Activated CD8-positive, alpha-beta memory T cell treated with anti-CD3 and anti-CD28 coated beads, Interleukin-2, amount 10 ng/mL, durations not matched to agents 7 days and 5 days (primary cell): ENCODE data around the gene ZBTB17. TPM values are rescaled to one million over a fixed set of nuclear protein-coding genes. Genes with fewer than 3 reads are reported as not detected.
"Not testable (repeated sequence)": the region's sequence is repeated elsewhere in the genome, so short reads cannot be mapped to it uniquely, and the experiment has no call there.

ENCODE experiments used
- ATAC-seq: fragments of 150-1000 bp; cut with Tn5 transposase; one replicate; pipeline ENCODE4 v1.10.0; 2021; ENCODE audit warnings: moderate library complexity
- CTCF ChIA-PET: fragments of 350-600 bp; sonication (Branson Sonifier 250); formaldehyde crosslinking; loops from one replicate; lab custom pipeline; 2021; ENCODE audit warnings: antibody characterized with exemption; lab: Charles Lee
- DNase-seq: peaks from one replicate; pipeline ENCODE4 v3.0.0-alpha.2; 2020
- H3K27ac Mint-ChIP-seq: one replicate; pipeline ENCODE4 v1.8.0; 2021; ENCODE audit warnings: mild to moderate bottlenecking, mixed read lengths
- H3K27me3 Mint-ChIP-seq: one replicate; pipeline ENCODE4 v1.8.0; 2021; ENCODE audit warnings: mixed read lengths
- H3K36me3 Mint-ChIP-seq: one replicate; pipeline ENCODE4 v1.8.0; 2021; ENCODE audit warnings: mild to moderate bottlenecking, mixed read lengths
- H3K4me1 Mint-ChIP-seq: one replicate; pipeline ENCODE4 v1.8.0; 2021; ENCODE audit warnings: mixed read lengths
- H3K4me3 Mint-ChIP-seq: one replicate; pipeline ENCODE4 v1.8.0; 2021; ENCODE audit warnings: mild to moderate bottlenecking, moderate library complexity, mixed read lengths
- H3K9me3 Mint-ChIP-seq: one replicate; pipeline ENCODE4 v1.8.0; 2022; ENCODE audit warnings: low read depth, mixed read lengths
- total RNA-seq, 2 experiments: library from RNA; stranded (reverse); gene quantifications; one replicate each; pipeline ENCODE4 v1.2.3, GENCODE V29; 2021

Gene ZBTB17
- total RNA-seq, 2 experiments from 2014 or later = 55.8 to 68.8 TPM

DNA sequence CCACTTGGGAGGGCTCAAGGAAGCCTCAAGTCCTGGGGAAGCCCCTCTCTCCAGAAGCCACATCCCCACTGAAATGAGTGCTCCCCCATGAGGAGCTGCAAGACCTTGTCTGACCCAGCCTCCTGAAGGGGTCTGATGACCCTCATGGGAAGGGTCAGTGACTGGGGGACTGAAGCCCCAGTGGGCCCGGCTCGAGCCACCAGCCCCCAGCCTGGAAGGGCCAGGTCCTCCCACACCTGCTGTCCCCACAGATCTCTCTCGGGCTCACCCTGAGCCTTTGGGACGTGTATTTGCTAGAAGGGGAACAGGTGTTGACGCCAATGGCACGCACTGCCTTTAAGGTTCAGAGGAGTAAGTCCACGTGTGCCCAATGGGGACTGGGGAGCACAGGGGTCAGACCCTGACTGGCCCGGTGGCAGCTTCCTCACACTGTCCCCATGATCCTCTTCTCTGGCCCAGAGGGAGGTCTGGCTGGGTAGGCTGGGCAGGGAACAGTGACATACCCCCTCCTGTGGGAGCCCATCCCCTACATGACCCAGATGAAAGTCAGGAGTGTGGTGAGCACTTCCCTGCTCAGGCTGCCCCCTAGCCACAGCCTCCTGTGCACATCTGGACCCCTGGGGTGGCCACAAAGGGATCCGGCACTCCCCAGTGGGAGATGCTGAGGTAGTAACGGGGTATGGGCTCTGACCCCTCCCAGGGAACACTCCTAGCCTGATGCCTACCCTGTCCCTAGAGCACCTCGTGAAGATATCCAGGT, 15.7 kb upstream of the ZBTB17 start:
- no peaks in the 10 kb centered on the region for H3K36me3 Mint-ChIP-seq
- no peak for DNase-seq
- CTCF ChIA-PET = no interaction called here
- H3K4me3 Mint-ChIP-seq = no peak overlapping the region
- no peaks in the 10 kb centered on the region for H3K4me1 Mint-ChIP-seq
- no peak for ATAC-seq
- H3K27me3 Mint-ChIP-seq = peaks cover 4% of the 10 kb centered on the region
- no peaks in the 10 kb centered on the region for H3K9me3 Mint-ChIP-seq
- H3K27ac Mint-ChIP-seq = no peak overlapping the region

DNA sequence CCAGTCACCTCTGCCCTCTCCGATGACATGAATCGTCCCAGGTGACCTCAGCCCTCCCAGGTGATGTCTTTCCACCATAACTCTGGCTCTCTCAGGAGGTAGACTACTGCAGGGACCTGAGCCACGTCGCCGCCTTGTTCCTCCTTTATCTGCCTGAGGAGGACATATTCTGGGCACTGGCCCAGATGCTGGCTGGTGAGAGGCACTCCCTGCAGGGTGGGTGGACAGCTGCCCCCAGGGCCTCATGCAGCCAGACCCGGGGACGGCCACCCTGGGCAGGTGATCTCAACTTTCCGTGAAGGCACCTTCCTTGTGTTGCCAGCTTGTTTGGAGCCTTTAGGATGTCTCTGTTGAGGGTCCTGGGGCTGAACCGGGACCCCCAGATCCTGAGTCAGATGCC, 13.9 kb upstream of the ZBTB17 start:
- no peak overlapping the region for H3K4me3 Mint-ChIP-seq
- H3K4me1 Mint-ChIP-seq = no peaks in the 10 kb centered on the region
- H3K27me3 Mint-ChIP-seq = peaks cover 4% of the 10 kb centered on the region
- no peaks in the 10 kb centered on the region for H3K36me3 Mint-ChIP-seq
- no peak overlapping the region for H3K27ac Mint-ChIP-seq
- CTCF ChIA-PET = interaction anchor here (1.6 kb wide), 1 partner anchor 174 kb away, joined by 7 read pairs; no protein-coding TSS in a partner anchor
- no peaks in the 10 kb centered on the region for H3K9me3 Mint-ChIP-seq
- DNase-seq (no peak), ATAC-seq (no peak)

DNA sequence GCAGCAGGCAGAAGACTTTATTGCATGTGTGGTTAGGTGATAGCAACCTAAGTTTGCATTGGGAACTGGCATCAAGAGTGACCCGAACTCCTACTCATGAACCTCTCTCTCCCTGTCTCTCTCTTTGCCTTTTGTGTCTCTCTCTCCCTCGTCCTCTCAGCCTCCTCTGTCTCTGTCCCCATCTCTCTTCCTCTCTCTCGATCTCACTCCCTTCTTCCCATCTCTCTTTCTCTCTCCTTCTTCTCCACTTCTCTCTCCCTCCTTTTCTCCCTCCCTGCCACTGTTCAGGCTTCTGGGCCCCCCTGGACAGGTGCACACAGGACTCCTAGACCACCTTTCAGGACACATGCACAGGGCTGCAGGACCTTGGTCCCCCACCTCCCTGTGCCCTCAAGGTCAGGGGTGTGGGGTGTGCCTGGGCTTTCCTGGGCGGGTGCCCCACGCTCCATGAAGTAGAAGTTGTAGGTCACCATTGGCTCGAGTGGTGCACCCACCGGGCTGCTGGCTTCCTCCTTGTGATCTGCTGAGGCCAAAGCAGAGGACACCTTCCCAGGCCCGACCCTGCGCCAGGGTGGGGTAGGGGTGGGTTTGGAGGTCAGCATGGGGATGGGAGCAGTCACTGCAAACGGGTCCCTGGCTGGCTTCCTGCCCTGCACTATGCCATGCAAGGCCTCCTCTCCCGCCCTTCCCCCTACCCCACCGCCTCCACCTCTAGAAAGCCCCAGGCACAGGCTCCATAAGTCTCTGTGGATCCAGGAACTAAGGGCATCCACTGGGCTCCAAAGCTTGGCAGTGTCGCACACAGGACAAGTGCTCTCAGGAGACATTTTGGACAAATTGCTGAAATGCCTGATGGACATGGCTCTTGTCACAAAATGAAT, 13.2 kb upstream of the ZBTB17 start:
- Mint-ChIP-seq H3K36me3 (no peaks in the 10 kb centered on the region), H3K4me1 (no peaks in the 10 kb centered on the region), H3K27me3 (peaks cover 4% of the 10 kb centered on the region), H3K4me3 (no peak overlapping the region), H3K9me3 (no peaks in the 10 kb centered on the region), H3K27ac (no peak overlapping the region)
- CTCF ChIA-PET = interaction anchor here (1.6 kb wide), 1 partner anchor 173 kb away, joined by 7 read pairs; no protein-coding TSS in a partner anchor
- no peak for ATAC-seq
- no peak for DNase-seq

DNA sequence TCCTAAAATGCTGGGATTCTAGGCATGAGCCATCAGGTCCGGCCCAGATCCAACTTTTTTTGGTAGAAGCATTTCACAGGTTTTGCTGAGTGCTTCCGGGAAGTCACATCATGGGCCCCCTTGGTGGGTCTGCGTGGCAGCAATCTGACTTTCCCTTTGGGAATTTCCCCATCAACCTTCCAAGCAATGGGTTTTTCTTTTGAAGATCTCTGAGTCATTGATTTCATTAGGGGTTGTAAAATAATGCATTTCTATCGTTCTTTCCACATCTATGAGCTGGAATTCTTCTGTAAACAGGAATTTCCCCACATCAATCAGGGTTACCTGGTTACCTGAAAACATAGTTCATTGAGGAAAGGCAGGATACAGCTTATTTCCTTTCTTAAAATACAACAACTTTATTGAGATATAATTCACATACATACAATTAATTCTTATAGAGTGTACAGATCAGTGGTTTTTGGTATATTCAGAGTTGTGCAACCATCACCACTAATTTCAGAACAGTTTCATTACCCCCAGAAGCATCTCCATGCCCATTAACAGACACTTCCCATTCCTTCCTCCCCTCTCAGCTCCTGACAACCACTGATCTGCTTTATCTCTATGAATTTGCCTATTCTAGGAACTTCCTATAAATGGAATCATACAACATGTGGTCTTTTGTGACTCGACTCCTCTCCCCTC, 9.9 kb upstream of the ZBTB17 start:
- H3K27me3 Mint-ChIP-seq = peaks cover 6% of the 10 kb centered on the region
- CTCF ChIA-PET = interaction anchor here (0.5 to 1.3 kb wide), 2 partner anchors 138 to 152 kb away, joined by 3 to 4 read pairs; partner anchors contain the start of gene SPEN
- DNase-seq = no peak
- no peak overlapping the region for H3K27ac Mint-ChIP-seq
- ATAC-seq = no peak
- no peaks in the 10 kb centered on the region for H3K9me3 Mint-ChIP-seq
- peaks cover 1% of the 10 kb centered on the region for H3K4me1 Mint-ChIP-seq
- H3K4me3 Mint-ChIP-seq = no peak overlapping the region
- no peaks in the 10 kb centered on the region for H3K36me3 Mint-ChIP-seq

DNA sequence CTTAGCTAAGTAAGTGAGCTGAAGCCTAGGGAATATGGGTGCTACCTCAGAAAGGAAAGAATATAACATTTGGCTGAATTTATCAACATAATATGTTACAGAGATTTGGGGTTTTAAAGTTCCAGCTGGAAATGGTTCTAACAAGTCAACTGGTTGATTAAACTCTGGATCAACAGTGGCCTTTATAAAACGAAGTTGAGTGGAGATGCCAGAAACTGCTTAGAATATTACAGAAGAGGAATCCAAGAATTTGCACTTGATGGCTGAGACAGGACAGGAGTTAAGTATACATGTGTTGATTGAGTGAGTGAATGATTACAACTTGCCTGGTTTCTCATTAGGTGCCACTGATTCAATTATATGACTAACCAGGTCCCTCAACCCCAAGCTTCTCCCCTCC, 7.4 kb upstream of the ZBTB17 start:
- H3K27me3 Mint-ChIP-seq = peaks cover 2% of the 10 kb centered on the region
- no peak overlapping the region for H3K4me3 Mint-ChIP-seq
- DNase-seq (no peak), ATAC-seq (no peak)
- CTCF ChIA-PET = interaction anchor here (0.7 kb wide), 1 partner anchor 8 kb away, joined by 3 read pairs; no protein-coding TSS in a partner anchor
- peaks cover 1% of the 10 kb centered on the region for H3K4me1 Mint-ChIP-seq
- no peak overlapping the region for H3K27ac Mint-ChIP-seq
- no peaks in the 10 kb centered on the region for H3K9me3 Mint-ChIP-seq
- no peaks in the 10 kb centered on the region for H3K36me3 Mint-ChIP-seq

DNA sequence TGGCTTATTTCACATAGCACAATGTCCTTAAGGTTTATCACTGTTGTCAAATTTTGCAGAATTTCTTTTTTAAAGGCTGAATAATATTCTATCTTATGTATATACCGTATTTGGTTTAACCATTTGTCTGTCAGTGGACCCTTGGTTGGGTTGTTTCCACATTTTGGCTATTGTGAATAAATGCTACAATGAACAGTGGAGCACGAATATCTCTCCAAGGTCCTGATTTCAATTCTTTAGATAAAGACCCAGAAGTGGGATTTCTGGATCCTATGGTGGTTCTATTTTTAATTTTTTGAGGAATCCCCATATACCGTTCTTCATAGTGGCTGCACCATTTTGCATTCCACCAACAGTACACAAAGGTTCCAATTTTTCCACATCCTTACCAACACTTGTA, 5.8 kb upstream of the ZBTB17 start:
- no peak overlapping the region for H3K4me3 Mint-ChIP-seq
- no peak for DNase-seq
- no peaks in the 10 kb centered on the region for H3K36me3 Mint-ChIP-seq
- H3K9me3 Mint-ChIP-seq = no peaks in the 10 kb centered on the region
- H3K27ac Mint-ChIP-seq = no peak overlapping the region
- H3K4me1 Mint-ChIP-seq = peaks cover 3% of the 10 kb centered on the region
- no peak for ATAC-seq
- CTCF ChIA-PET = no interaction called here
- peaks cover 2% of the 10 kb centered on the region for H3K27me3 Mint-ChIP-seq

DNA sequence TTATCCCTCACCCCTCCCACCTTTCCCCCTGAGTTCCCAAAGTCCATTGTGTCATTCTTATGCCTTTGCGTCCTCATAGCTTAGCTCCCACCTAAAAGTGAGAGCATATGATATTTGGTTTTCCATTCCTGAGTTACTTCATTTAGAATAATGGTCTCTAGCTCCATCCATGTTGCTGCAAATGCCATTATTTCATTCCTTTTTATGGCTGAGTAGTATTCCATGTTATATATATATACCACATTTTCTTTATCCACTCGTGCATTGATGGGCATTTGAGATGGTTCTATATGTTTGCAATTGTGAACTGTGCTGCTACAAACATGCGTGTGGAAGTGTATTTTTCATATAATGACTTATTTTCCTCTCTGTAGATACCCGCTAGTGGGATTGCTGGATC, 2.0 kb upstream of the ZBTB17 start:
- H3K27ac Mint-ChIP-seq, H3K9me3 Mint-ChIP-seq, H3K27me3 Mint-ChIP-seq, DNase-seq, H3K36me3 Mint-ChIP-seq, H3K4me3 Mint-ChIP-seq, CTCF ChIA-PET, ATAC-seq: not testable (repeated sequence)
- peaks cover 22% of the 10 kb centered on the region for H3K4me1 Mint-ChIP-seq

DNA sequence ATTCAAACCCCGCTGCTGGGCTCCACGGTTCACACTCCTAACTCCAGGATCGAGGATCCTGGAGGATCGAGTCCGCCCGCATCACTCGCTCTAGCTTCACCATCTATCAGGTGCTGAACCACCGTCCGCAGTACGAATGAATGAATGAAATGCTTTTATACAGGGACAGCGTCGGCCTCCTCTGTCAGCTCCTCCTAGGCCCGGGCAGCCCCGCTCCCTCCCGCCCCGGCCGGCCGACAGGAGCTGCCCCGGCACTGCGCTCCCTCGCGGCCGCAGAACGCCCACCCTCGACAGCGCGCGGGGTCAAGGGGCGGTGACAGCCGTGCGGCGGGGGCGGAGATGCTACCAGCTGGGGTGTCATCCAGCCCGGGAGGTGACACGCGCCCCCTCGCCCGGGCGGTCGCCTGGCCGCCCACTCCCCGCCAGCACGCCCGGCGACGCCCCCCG, 520 bp downstream of the ZBTB17 start:
- H3K27me3 Mint-ChIP-seq = no peaks in the 10 kb centered on the region
- DNase-seq (peak; percentile 85), ATAC-seq (peak; percentile 85)
- peaks cover 25% of the 10 kb centered on the region for H3K36me3 Mint-ChIP-seq
- CTCF ChIA-PET = interaction anchor here (0.9 to 2.8 kb wide), 8 partner anchors 8 to 183 kb away, joined by 3 to 12 read pairs (median 4); partner anchors contain the start of gene FAM131C
- peak overlapping the region; percentile 81 for H3K4me3 Mint-ChIP-seq
- H3K9me3 Mint-ChIP-seq = no peaks in the 10 kb centered on the region
- H3K27ac Mint-ChIP-seq = peak overlapping the region; percentile 83
- peaks cover 27% of the 10 kb centered on the region for H3K4me1 Mint-ChIP-seq

DNA sequence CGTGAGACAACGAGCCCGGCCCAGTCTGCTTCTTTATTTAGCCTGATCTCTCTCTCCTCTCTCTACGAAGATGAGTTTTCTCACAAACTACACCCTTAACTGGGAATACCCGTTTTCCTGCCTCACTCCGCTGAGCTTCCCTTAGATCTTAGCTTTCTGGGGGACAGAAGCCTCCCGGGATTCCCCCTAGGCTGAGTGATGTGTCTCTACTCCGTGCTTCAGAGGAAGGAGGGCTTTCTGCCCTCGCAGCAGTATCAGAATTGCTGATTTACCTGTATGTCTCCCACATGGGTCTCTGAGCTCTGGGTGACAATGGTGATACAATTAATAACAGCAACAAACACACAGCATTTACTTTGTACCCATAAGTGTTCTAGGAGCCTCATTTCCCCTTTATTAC, 1.0 kb downstream of the ZBTB17 start:
- H3K27ac Mint-ChIP-seq = peak overlapping the region; percentile 83
- no peaks in the 10 kb centered on the region for H3K9me3 Mint-ChIP-seq
- ATAC-seq (no peak), DNase-seq (no peak)
- CTCF ChIA-PET = interaction anchor here (1.0 to 2.8 kb wide), 4 partner anchors 9 to 159 kb away, joined by 3 to 9 read pairs (median 5); no protein-coding TSS in a partner anchor
- peaks cover 29% of the 10 kb centered on the region for H3K36me3 Mint-ChIP-seq
- H3K4me1 Mint-ChIP-seq = peaks cover 29% of the 10 kb centered on the region
- peak overlapping the region; percentile 81 for H3K4me3 Mint-ChIP-seq
- no peaks in the 10 kb centered on the region for H3K27me3 Mint-ChIP-seq

DNA sequence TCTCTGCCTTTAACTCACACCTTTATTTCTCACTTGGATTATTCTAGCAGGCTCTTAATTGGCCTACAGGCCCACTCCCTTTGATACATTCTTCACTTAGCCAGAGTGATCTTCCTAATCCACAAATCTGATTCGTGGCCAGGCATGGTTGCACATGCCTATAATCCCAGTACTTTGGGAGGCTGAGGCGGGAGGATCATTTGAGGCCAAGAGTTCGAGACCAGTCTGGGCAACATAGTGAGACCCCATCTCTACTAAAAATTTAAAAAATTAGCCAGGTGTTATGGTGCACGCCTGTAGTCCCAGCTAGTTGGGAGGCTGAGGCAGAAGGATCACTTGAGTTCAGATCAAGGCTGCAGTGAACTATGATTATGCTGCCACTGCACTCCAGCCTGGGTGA, 2.1 kb downstream of the ZBTB17 start:
- Mint-ChIP-seq H3K9me3 (no peaks in the 10 kb centered on the region), H3K27me3 (no peaks in the 10 kb centered on the region), H3K4me3 (no peak overlapping the region), H3K4me1 (peaks cover 29% of the 10 kb centered on the region), H3K27ac (no peak overlapping the region), H3K36me3 (peaks cover 39% of the 10 kb centered on the region)
- CTCF ChIA-PET = interaction anchor here (1.1 to 1.6 kb wide), 2 partner anchors 13 to 82 kb away, joined by 3 to 5 read pairs; no protein-coding TSS in a partner anchor
- ATAC-seq (no peak), DNase-seq (no peak)

DNA sequence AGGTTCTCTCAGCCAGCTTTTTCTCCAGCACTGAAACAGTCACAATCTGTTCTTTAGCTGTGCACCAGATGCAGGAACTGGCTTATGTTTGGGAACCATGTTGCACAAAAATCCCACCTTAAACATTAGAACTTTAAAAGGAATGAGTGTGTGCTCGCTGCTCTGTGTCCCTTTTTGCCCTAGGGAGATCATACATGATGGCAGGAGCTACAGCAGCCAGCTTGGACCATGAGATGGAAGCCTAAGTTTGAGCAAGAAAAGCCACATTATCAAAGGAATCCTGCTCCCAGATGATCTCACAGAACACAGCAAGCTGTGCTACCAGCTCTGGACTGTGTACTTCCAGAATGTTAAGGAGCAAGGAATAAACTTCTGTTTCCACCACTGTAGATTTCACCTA, 3.5 kb downstream of the ZBTB17 start:
- Mint-ChIP-seq H3K4me3 (no peak overlapping the region), H3K27ac (no peak overlapping the region), H3K36me3 (peaks cover 51% of the 10 kb centered on the region), H3K27me3 (no peaks in the 10 kb centered on the region), H3K9me3 (no peaks in the 10 kb centered on the region), H3K4me1 (peaks cover 42% of the 10 kb centered on the region)
- CTCF ChIA-PET = no interaction called here
- ATAC-seq (no peak), DNase-seq (no peak)

DNA sequence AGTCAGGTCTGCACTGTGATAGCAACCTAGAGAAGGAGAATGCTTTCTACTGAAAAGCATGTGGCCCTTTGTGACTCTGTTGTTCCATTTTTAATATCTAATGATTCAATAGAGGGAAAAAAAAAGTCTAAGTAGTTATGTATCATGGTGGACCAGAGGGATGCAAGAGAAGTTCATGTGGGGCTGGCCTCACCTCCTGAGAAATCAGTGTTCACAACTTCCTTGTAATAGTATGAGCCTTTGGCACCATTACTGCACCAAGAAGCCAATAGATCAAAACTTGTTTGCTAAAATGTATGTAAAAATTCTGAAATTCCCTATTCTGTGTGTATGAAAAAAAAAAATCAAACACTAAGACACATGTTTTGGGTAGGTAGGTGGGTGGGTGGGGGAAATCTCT, 5.0 kb downstream of the ZBTB17 start:
- DNase-seq (no peak), ATAC-seq (no peak)
- peaks cover 60% of the 10 kb centered on the region for H3K36me3 Mint-ChIP-seq
- H3K9me3 Mint-ChIP-seq = no peaks in the 10 kb centered on the region
- H3K4me1 Mint-ChIP-seq = peaks cover 48% of the 10 kb centered on the region
- CTCF ChIA-PET = no interaction called here
- H3K27ac Mint-ChIP-seq = no peak overlapping the region
- no peaks in the 10 kb centered on the region for H3K27me3 Mint-ChIP-seq
- no peak overlapping the region for H3K4me3 Mint-ChIP-seq
